GM12878 (cell line): Measurements from ENCODE around the gene ATL2. TPM values are rescaled to one million over a fixed set of nuclear protein-coding genes. Genes with fewer than 3 reads are reported as not detected.

Experiments used
- BHLHE40 ChIP-seq, 2 experiments: fragments of 450-650 bp in 1 of 2; IDR thresholded peaks; 2 replicates each; pipeline ENCODE4 v1.6.1; 2011 to 2017; ENCODE audit warnings: low read depth in 2 of 2, borderline replicate concordance in 1 of 2, improper control_type of control experiment in 1 of 2, low read length in 1 of 2, mild to moderate bottlenecking in 1 of 2
- CHD2 ChIP-seq: IDR thresholded peaks from 2 replicates; pipeline ENCODE4 v1.6.1; 2011; ENCODE audit warnings: low read depth, low read length, improper control_type of control experiment, borderline replicate concordance
- MEF2A ChIP-seq: IDR thresholded peaks from 2 replicates; pipeline ENCODE4 v1.6.1; 2011; ENCODE audit warnings: low read depth, mild to moderate bottlenecking, low read length, moderate library complexity; ENCODE audit not compliant: insufficient read depth
- MEF2B ChIP-seq: fragments of 450-650 bp; IDR thresholded peaks from 2 replicates; pipeline ENCODE4 v1.6.1; 2018; ENCODE audit warnings: mild to moderate bottlenecking, moderate library complexity; ENCODE audit not compliant: partially characterized antibody, poor library complexity, severe bottlenecking
- PML ChIP-seq: IDR thresholded peaks from 2 replicates; pipeline ENCODE4 v1.6.1; 2012; ENCODE audit warnings: low read length, inconsistent platforms
- RAD51 ChIP-seq: fragments of 450-650 bp; IDR thresholded peaks from 2 replicates; pipeline ENCODE4 v1.6.1; 2016; ENCODE audit warnings: moderate library complexity, mild to moderate bottlenecking, inconsistent platforms
- RBBP5 ChIP-seq: fragments of 200-600 bp; sonication (generic); conservative IDR thresholded peaks from 2 replicates; pipeline ENCODE4 v1.6.1; 2016
- SUZ12 ChIP-seq: fragments of 200-600 bp; sonication (generic); IDR thresholded peaks from one replicate; pipeline ENCODE4 v1.6.1; 2018; ENCODE audit warnings: antibody characterized with exemption, mild to moderate bottlenecking; ENCODE audit not compliant: unreplicated experiment
- TAF1 ChIP-seq: IDR thresholded peaks from 2 replicates; pipeline ENCODE4 v1.6.1; 2011; ENCODE audit warnings: mild to moderate bottlenecking, low read depth, low read length, borderline replicate concordance
- ZNF622 ChIP-seq: fragments of 450-650 bp; IDR thresholded peaks from 2 replicates; pipeline ENCODE4 v1.6.1; 2017; ENCODE audit warnings: mild to moderate bottlenecking, inconsistent platforms
- polyA plus RNA-seq, 11 experiments: library from polyadenylated mRNA; depleted of rRNA in 4 of 11; unstranded in 6 of 11; stranded (reverse) in 5 of 11; fragments of >200 nt; fragmentation: Nextera tagmentation in 4 of 11; fragmentation: Illumina TruSeq in 1 of 11; extraction: Ambion mirVana in 4 of 11; extraction: Trizol in 1 of 11; gene quantifications; 1 replicate in 1 of 11; 2 replicates in 10 of 11; pipeline versions ENCODE4 v1.2.1 to v1.2.3, GENCODE V29; 2011 to 2016; ENCODE audit warnings: inconsistent platforms in 2 of 11, missing spikeins in 2 of 11, low read depth in 1 of 11
- total RNA-seq, 4 experiments: library from RNA; depleted of rRNA in 3 of 4; stranded (reverse); fragments of >200 nt in 3 of 4; fragmentation: Illumina TruSeq in 1 of 4; extraction: Trizol in 1 of 4; gene quantifications; 2 replicates each; pipeline versions ENCODE4 v1.2.1 to v1.2.3, GENCODE V29; 2013 to 2021
- TF ChIP-seq, protein P1 (sequence below): fragments of 450-650 bp; IDR thresholded peaks from 2 replicates; pipeline ENCODE4 v1.6.1; 2017; ENCODE audit warnings: mild to moderate bottlenecking, moderate library complexity
- TF ChIP-seq, protein P2 (sequence below): fragments of 450-650 bp; formaldehyde crosslinking; IDR thresholded peaks from 2 replicates; pipeline ENCODE4 v1.5.0; 2022; ENCODE audit warnings: mild to moderate bottlenecking, missing genetic modification characterization
- TF ChIP-seq, protein P3 (sequence below): IDR thresholded peaks from 2 replicates; pipeline ENCODE4 v1.6.1; 2011; ENCODE audit warnings: borderline replicate concordance, low read depth, mild to moderate bottlenecking, moderate library complexity, low read length; ENCODE audit not compliant: insufficient read depth, poor library complexity, severe bottlenecking
- TF ChIP-seq, protein P4 (sequence below): IDR thresholded peaks from 2 replicates; pipeline ENCODE4 v1.6.1; 2012; ENCODE audit warnings: low read depth, low read length, improper control_type of control experiment
- TF ChIP-seq, protein P5 (sequence below): IDR thresholded peaks from 2 replicates; pipeline ENCODE4 v1.6.1; 2012; ENCODE audit warnings: low read length, inconsistent platforms
- TF ChIP-seq, protein P6 (sequence below): fragments of 450-650 bp; formaldehyde crosslinking; IDR thresholded peaks from 2 replicates; pipeline ENCODE4 v1.4.0; 2022; ENCODE audit warnings: mild to moderate bottlenecking, moderate library complexity

The ATL2 gene
- total and polyA plus RNA-seq, 10 of the 15 experiments (the other 5 are each of a cell fraction or from before 2014, with no cell fraction given): 8.6 to 51.5 (median 41.8) TPM

DNA sequence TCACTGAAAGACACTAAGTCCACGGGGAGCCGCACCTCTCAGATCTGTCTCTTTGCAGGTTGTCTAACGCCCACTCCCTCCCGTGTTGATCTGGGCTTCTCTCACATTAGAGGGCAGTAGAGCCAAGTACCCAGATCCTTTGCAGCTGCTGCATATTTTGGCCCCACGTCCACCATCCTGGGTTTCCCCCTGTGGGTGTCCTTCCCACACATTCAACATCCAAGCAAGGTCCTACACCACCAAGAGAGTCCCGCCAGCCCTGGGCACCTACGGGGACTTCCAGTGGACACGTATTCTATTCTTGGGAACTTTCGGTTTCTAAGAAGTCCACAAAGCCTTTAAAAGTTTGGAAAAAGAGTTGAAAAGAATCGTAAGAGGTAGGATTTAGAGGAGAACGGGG lies 116.6 kb downstream of the ATL2 start (continued):
- TF ChIP-seq, protein P1, sequence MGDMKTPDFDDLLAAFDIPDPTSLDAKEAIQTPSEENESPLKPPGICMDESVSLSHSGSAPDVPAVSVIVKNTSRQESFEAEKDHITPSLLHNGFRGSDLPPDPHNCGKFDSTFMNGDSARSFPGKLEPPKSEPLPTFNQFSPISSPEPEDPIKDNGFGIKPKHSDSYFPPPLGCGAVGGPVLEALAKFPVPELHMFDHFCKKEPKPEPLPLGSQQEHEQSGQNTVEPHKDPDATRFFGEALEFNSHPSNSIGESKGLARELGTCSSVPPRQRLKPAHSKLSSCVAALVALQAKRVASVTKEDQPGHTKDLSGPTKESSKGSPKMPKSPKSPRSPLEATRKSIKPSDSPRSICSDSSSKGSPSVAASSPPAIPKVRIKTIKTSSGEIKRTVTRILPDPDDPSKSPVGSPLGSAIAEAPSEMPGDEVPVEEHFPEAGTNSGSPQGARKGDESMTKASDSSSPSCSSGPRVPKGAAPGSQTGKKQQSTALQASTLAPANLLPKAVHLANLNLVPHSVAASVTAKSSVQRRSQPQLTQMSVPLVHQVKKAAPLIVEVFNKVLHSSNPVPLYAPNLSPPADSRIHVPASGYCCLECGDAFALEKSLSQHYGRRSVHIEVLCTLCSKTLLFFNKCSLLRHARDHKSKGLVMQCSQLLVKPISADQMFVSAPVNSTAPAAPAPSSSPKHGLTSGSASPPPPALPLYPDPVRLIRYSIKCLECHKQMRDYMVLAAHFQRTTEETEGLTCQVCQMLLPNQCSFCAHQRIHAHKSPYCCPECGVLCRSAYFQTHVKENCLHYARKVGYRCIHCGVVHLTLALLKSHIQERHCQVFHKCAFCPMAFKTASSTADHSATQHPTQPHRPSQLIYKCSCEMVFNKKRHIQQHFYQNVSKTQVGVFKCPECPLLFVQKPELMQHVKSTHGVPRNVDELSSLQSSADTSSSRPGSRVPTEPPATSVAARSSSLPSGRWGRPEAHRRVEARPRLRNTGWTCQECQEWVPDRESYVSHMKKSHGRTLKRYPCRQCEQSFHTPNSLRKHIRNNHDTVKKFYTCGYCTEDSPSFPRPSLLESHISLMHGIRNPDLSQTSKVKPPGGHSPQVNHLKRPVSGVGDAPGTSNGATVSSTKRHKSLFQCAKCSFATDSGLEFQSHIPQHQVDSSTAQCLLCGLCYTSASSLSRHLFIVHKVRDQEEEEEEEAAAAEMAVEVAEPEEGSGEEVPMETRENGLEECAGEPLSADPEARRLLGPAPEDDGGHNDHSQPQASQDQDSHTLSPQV: no peak
- TF ChIP-seq RBBP5 (no peak), SUZ12 (no peak), MEF2B (peak; percentile 67), RAD51 (no peak), CHD2 (no peak), MEF2A (peak; percentile 71), TAF1 (no peak), BHLHE40 (IDR thresholded peaks at IDR 0.05; ENCODE audit: borderline replicate concordance in 1 of 2, low read depth in 2 of 2, low read length in 1 of 2) (0 out of 4 replicates have a peak, but pooled peaks of 1 of the 2 experiments have one; percentile 7), PML (no peak), ZNF622 (no peak)
- TF ChIP-seq, protein P2, sequence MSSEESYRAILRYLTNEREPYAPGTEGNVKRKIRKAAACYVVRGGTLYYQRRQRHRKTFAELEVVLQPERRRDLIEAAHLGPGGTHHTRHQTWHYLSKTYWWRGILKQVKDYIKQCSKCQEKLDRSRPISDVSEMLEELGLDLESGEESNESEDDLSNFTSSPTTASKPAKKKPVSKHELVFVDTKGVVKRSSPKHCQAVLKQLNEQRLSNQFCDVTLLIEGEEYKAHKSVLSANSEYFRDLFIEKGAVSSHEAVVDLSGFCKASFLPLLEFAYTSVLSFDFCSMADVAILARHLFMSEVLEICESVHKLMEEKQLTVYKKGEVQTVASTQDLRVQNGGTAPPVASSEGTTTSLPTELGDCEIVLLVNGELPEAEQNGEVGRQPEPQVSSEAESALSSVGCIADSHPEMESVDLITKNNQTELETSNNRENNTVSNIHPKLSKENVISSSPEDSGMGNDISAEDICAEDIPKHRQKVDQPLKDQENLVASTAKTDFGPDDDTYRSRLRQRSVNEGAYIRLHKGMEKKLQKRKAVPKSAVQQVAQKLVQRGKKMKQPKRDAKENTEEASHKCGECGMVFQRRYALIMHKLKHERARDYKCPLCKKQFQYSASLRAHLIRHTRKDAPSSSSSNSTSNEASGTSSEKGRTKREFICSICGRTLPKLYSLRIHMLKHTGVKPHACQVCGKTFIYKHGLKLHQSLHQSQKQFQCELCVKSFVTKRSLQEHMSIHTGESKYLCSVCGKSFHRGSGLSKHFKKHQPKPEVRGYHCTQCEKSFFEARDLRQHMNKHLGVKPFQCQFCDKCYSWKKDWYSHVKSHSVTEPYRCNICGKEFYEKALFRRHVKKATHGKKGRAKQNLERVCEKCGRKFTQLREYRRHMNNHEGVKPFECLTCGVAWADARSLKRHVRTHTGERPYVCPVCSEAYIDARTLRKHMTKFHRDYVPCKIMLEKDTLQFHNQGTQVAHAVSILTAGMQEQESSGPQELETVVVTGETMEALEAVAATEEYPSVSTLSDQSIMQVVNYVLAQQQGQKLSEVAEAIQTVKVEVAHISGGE: no peak
- TF ChIP-seq, protein P3, sequence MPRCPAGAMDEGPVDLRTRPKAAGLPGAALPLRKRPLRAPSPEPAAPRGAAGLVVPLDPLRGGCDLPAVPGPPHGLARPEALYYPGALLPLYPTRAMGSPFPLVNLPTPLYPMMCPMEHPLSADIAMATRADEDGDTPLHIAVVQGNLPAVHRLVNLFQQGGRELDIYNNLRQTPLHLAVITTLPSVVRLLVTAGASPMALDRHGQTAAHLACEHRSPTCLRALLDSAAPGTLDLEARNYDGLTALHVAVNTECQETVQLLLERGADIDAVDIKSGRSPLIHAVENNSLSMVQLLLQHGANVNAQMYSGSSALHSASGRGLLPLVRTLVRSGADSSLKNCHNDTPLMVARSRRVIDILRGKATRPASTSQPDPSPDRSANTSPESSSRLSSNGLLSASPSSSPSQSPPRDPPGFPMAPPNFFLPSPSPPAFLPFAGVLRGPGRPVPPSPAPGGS: peak; percentile 26
- TF ChIP-seq, protein P4, sequence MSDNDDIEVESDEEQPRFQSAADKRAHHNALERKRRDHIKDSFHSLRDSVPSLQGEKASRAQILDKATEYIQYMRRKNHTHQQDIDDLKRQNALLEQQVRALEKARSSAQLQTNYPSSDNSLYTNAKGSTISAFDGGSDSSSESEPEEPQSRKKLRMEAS: no peak
- TF ChIP-seq, protein P5, sequence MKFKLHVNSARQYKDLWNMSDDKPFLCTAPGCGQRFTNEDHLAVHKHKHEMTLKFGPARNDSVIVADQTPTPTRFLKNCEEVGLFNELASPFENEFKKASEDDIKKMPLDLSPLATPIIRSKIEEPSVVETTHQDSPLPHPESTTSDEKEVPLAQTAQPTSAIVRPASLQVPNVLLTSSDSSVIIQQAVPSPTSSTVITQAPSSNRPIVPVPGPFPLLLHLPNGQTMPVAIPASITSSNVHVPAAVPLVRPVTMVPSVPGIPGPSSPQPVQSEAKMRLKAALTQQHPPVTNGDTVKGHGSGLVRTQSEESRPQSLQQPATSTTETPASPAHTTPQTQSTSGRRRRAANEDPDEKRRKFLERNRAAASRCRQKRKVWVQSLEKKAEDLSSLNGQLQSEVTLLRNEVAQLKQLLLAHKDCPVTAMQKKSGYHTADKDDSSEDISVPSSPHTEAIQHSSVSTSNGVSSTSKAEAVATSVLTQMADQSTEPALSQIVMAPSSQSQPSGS: peak; percentile 66
- TF ChIP-seq, protein P6, sequence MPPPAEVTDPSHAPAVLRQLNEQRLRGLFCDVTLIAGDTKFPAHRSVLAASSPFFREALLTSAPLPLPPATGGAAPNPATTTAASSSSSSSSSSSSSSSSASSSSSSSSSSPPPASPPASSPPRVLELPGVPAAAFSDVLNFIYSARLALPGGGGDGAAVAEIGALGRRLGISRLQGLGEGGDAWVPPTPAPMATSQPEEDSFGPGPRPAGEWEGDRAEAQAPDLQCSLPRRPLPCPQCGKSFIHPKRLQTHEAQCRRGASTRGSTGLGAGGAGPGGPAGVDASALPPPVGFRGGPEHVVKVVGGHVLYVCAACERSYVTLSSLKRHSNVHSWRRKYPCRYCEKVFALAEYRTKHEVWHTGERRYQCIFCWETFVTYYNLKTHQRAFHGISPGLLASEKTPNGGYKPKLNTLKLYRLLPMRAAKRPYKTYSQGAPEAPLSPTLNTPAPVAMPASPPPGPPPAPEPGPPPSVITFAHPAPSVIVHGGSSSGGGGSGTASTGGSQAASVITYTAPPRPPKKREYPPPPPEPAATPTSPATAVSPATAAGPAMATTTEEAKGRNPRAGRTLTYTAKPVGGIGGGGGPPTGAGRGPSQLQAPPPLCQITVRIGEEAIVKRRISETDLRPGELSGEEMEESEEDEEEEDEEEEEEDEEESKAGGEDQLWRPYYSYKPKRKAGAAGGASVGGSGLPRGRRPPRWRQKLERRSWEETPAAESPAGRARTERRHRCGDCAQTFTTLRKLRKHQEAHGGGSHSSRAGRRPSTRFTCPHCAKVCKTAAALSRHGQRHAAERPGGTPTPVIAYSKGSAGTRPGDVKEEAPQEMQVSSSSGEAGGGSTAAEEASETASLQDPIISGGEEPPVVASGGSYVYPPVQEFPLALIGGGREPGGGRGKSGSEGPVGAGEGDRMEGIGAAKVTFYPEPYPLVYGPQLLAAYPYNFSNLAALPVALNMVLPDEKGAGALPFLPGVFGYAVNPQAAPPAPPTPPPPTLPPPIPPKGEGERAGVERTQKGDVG (CRISPR knock-in tag): no peak
